Osteocyte (in vitro differentiated cells): ENCODE data around the gene FBXO5. TPM values are rescaled to one million over a fixed set of nuclear protein-coding genes. Genes with fewer than 3 reads are reported as not detected.

Experiments used
- DNase-seq: peaks from one replicate; pipeline ENCODE4 v3.0.0; 2021; ENCODE audit warnings: mixed read lengths; ENCODE audit not compliant: unreplicated experiment; ENCODE audit errors: extremely low spot score
- H3K27ac Mint-ChIP-seq: one replicate; pipeline ENCODE4 v1.8.0; 2021; ENCODE audit warnings: mild to moderate bottlenecking, mixed read lengths; ENCODE audit not compliant: unreplicated experiment
- H3K27me3 Mint-ChIP-seq: one replicate; pipeline ENCODE4 v1.8.0; 2021; ENCODE audit warnings: mixed read lengths; ENCODE audit not compliant: unreplicated experiment
- H3K36me3 Mint-ChIP-seq: one replicate; pipeline ENCODE4 v1.8.0; 2021; ENCODE audit warnings: mixed read lengths; ENCODE audit not compliant: unreplicated experiment
- H3K4me1 Mint-ChIP-seq: one replicate; pipeline ENCODE4 v1.8.0; 2021; ENCODE audit warnings: mixed read lengths; ENCODE audit not compliant: unreplicated experiment
- H3K4me3 Mint-ChIP-seq: one replicate; pipeline ENCODE4 v1.8.0; 2021; ENCODE audit warnings: mild to moderate bottlenecking, moderate library complexity, mixed read lengths; ENCODE audit not compliant: unreplicated experiment
- H3K9me3 Mint-ChIP-seq: one replicate; pipeline ENCODE4 v1.8.0; 2021; ENCODE audit warnings: mixed read lengths; ENCODE audit not compliant: unreplicated experiment
- CTCF ChIP-seq: fragments of 200-600 bp; sonication (generic); IDR thresholded peaks from 2 replicates; pipeline ENCODE4 v1.5.0; 2021; ENCODE audit warnings: antibody characterized with exemption, mild to moderate bottlenecking, moderate library complexity
- total RNA-seq: library from RNA; stranded (reverse); gene quantifications from 2 replicates; pipeline ENCODE4 v1.2.1, GENCODE V29; 2021

Gene FBXO5
- total RNA-seq, 1 donor from 2014 or later = 8.9 TPM

GRCh38 chr6:153028286-153028685 is 45.4 kb upstream of the FBXO5 start:
- H3K4me1 Mint-ChIP-seq = peaks cover 10% of the 10 kb centered on the region
- DNase-seq = no peak
- H3K27ac Mint-ChIP-seq = no peak overlapping the region
- H3K9me3 Mint-ChIP-seq = no peaks in the 10 kb centered on the region
- no peak overlapping the region for H3K4me3 Mint-ChIP-seq
- H3K36me3 Mint-ChIP-seq = no peaks in the 10 kb centered on the region
- no peaks in the 10 kb centered on the region for H3K27me3 Mint-ChIP-seq
- no peak for TF ChIP-seq CTCF

GRCh38 chr6:153027480-153027879 is 44.6 kb upstream of the FBXO5 start:
- no peak for TF ChIP-seq CTCF
- no peaks in the 10 kb centered on the region for H3K36me3 Mint-ChIP-seq
- no peak overlapping the region for H3K4me3 Mint-ChIP-seq
- no peak overlapping the region for H3K27ac Mint-ChIP-seq
- no peaks in the 10 kb centered on the region for H3K27me3 Mint-ChIP-seq
- H3K9me3 Mint-ChIP-seq = no peaks in the 10 kb centered on the region
- H3K4me1 Mint-ChIP-seq = peaks cover 10% of the 10 kb centered on the region
- no peak for DNase-seq

GRCh38 chr6:153024709-153025017 is 41.8 kb upstream of the FBXO5 start:
- no peak for DNase-seq
- H3K27me3 Mint-ChIP-seq = no peaks in the 10 kb centered on the region
- no peak overlapping the region for H3K4me3 Mint-ChIP-seq
- no peaks in the 10 kb centered on the region for H3K36me3 Mint-ChIP-seq
- H3K27ac Mint-ChIP-seq = no peak overlapping the region
- H3K4me1 Mint-ChIP-seq = no peaks in the 10 kb centered on the region
- H3K9me3 Mint-ChIP-seq = no peaks in the 10 kb centered on the region
- no peak for TF ChIP-seq CTCF

- Mint-ChIP-seq H3K36me3 (no peaks in the 10 kb centered on the region), H3K27me3 (no peaks in the 10 kb centered on the region), H3K4me1 (no peaks in the 10 kb centered on the region), H3K27ac (no peak overlapping the region), H3K9me3 (no peaks in the 10 kb centered on the region), H3K4me3 (no peak overlapping the region)
- TF ChIP-seq CTCF = peak; percentile 85
- DNase-seq = no peak
Observed at GRCh38 chr6:153023977-153024708, 41.3 kb upstream of the FBXO5 start.

- no peak overlapping the region for H3K27ac Mint-ChIP-seq
- no peaks in the 10 kb centered on the region for H3K36me3 Mint-ChIP-seq
- DNase-seq = no peak
- H3K4me1 Mint-ChIP-seq = peaks cover 8% of the 10 kb centered on the region
- H3K4me3 Mint-ChIP-seq = no peak overlapping the region
- H3K9me3 Mint-ChIP-seq = no peaks in the 10 kb centered on the region
- TF ChIP-seq CTCF = no peak
- no peaks in the 10 kb centered on the region for H3K27me3 Mint-ChIP-seq
Observed at GRCh38 chr6:153018355-153018754, 35.5 kb upstream of the FBXO5 start.
